Keratinocyte (primary cell): Measurements from ENCODE around the gene CSTA. TPM values are rescaled to one million over a fixed set of nuclear protein-coding genes. Genes with fewer than 3 reads are reported as not detected.

ENCODE experiments used
- DNase-seq: peaks from one replicate; pipeline ENCODE4 v3.0.0-alpha.2; 2011; ENCODE audit warnings: low read depth, missing footprints, low spot score
- FAIRE-seq: peaks from 2 replicates; lab custom pipeline; 2011; peaks lifted over from hg19 to GRCh38; lab: Jason Lieb, UNC
- H2AFZ ChIP-seq: 2 replicates; pipeline ENCODE4 v1.6.0; 2012; ENCODE audit warnings: low read length, control low read depth, inconsistent platforms; ENCODE audit not compliant: control insufficient read depth
- H3K27ac ChIP-seq: 2 replicates; pipeline ENCODE4 v1.5.1; 2011; ENCODE audit warnings: low read length; ENCODE audit not compliant: control insufficient read depth, insufficient read depth
- H3K27me3 ChIP-seq: 3 replicates; pipeline ENCODE4 v1.6.0; 2011; ENCODE audit warnings: low read length; ENCODE audit not compliant: control insufficient read depth, insufficient read depth; ENCODE audit errors: extremely low read depth
- H3K36me3 ChIP-seq, 2 experiments: 2 replicates in 1 of 2; 3 replicates in 1 of 2; pipeline ENCODE4 v1.5.1; 2011; ENCODE audit warnings: low read length in 2 of 2, mild to moderate bottlenecking in 1 of 2; ENCODE audit not compliant: control insufficient read depth in 2 of 2, insufficient read depth in 2 of 2; ENCODE audit errors: extremely low read depth in 1 of 2
- H3K4me1 ChIP-seq: 3 replicates; pipeline ENCODE4 v1.5.1; 2011; ENCODE audit warnings: low read length; ENCODE audit not compliant: control insufficient read depth, insufficient read depth; ENCODE audit errors: extremely low read depth
- H3K4me2 ChIP-seq: 3 replicates; pipeline ENCODE4 v1.6.0; 2011; ENCODE audit warnings: low read depth, low read length; ENCODE audit not compliant: control insufficient read depth, insufficient read depth; ENCODE audit errors: extremely low read depth
- H3K4me3 ChIP-seq, 3 experiments: fragments of 200-600 bp in 1 of 3; sonication (generic) in 1 of 3; 2 replicates in 2 of 3; 3 replicates in 1 of 3; pipeline ENCODE4 v1.5.1; 2011 to 2016; ENCODE audit warnings: low read length in 3 of 3, mild to moderate bottlenecking in 3 of 3, control low read depth in 2 of 3, inconsistent platforms in 1 of 3, low read depth in 1 of 3, mixed read lengths in 1 of 3, mixed run types in 1 of 3, moderate library complexity in 1 of 3; ENCODE audit not compliant: control insufficient read depth in 2 of 3, insufficient read depth in 2 of 3; ENCODE audit errors: extremely low read depth in 1 of 3
- H3K79me2 ChIP-seq: 2 replicates; pipeline ENCODE4 v1.6.0; 2012; ENCODE audit warnings: low read length; ENCODE audit not compliant: control insufficient read depth, insufficient read depth
- H3K9ac ChIP-seq: 3 replicates; pipeline ENCODE4 v1.6.0; 2011; ENCODE audit warnings: low read length; ENCODE audit not compliant: control insufficient read depth, insufficient read depth; ENCODE audit errors: extremely low read depth
- H3K9me1 ChIP-seq: 3 replicates; pipeline ENCODE4 v1.6.0; 2011; ENCODE audit warnings: low read length; ENCODE audit not compliant: control insufficient read depth, insufficient read depth; ENCODE audit errors: extremely low read depth
- H3K9me3 ChIP-seq: 2 replicates; pipeline ENCODE4 v1.5.1; 2012; ENCODE audit warnings: low read depth, low read length; ENCODE audit not compliant: control insufficient read depth
- H4K20me1 ChIP-seq: 3 replicates; pipeline ENCODE4 v1.6.0; 2011; ENCODE audit warnings: low read length; ENCODE audit not compliant: control insufficient read depth, insufficient read depth; ENCODE audit errors: extremely low read depth
- CTCF ChIP-seq, 3 experiments: IDR thresholded peaks in 1 of 3; conservative IDR thresholded peaks in 1 of 3; optimal IDR thresholded peaks in 1 of 3; 2 replicates in 2 of 3; 3 replicates in 1 of 3; pipeline versions ENCODE3 to v1.5.1; 2011; ENCODE audit warnings: low read length in 3 of 3, mild to moderate bottlenecking in 3 of 3, moderate library complexity in 2 of 3, control low read depth in 1 of 3, inconsistent platforms in 1 of 3; ENCODE audit not compliant: insufficient read depth in 2 of 3; ENCODE audit errors: extremely low read depth in 1 of 3
- EZH2 ChIP-seq: IDR thresholded peaks from one replicate; pipeline ENCODE4 v1.6.1; 2012; ENCODE audit warnings: inconsistent platforms, mild to moderate bottlenecking, low read length, moderate library complexity
- dilution Hi-C: fragments of 300-500 bp; cut with MboI; formaldehyde crosslinking; loops from one replicate; pipeline ENCODE4 v1.7.0; 2020; ENCODE audit warnings: low sequenced_read_pairs; ENCODE audit not compliant: extremely low pct_ligation_motif_present
- polyA minus RNA-seq, 3 experiments: library from RNA; depleted of rRNA, polyadenylated mRNA; stranded (reverse); fragments of >200 nt; gene quantifications; 1 replicate in 1 of 3; 2 replicates in 1 of 3; 3 replicates in 1 of 3; pipeline ENCODE4 v1.2.3, GENCODE V29; 2011
- polyA plus RNA-seq, 5 experiments: library from polyadenylated mRNA; depleted of rRNA in 3 of 5; stranded (reverse) in 3 of 5; stranded (forward) in 1 of 5; unstranded in 1 of 5; fragments of >200 nt; gene quantifications; 1 replicate in 1 of 5; 2 replicates in 3 of 5; 3 replicates in 1 of 5; pipeline versions ENCODE4 v1.2.1 to v1.2.3, GENCODE V29; 2011 to 2012; ENCODE audit warnings: missing spikeins in 2 of 5, low read depth in 1 of 5, low replicate concordance in 1 of 5

The CSTA gene
- polyA plus RNA-seq (649 to 1,138 TPM (median 1,068 TPM) in 3 replicates), polyA minus RNA-seq (3.0 to 75.4 TPM (median 41.6 TPM) in 3 replicates)
- polyA plus RNA-seq (2011; ENCODE audit: low read depth), result 3,044 TPM
- polyA plus RNA-seq (2011; cell fraction: cytosol; rRNA removed), result 853 and 2,031 TPM in 2 replicates
- polyA plus RNA-seq (2011; cell fraction: nucleus; rRNA removed), result 307 and 498 TPM in 2 replicates
- 803 and 3,003 TPM in 2 replicates for polyA plus RNA-seq (2012; ENCODE audit: low replicate concordance)
- polyA minus RNA-seq (2011; cell fraction: cytosol; rRNA and poly(A)+ RNA removed), result 77.3 TPM
- 21.0 and 28.1 TPM in 2 replicates for polyA minus RNA-seq (2011; cell fraction: nucleus; rRNA and poly(A)+ RNA removed)

- peak within 1 kb of the TSS; percentile 84 for H3K4me2 ChIP-seq
- no peaks in the 10 kb centered on the region for H3K9me1 ChIP-seq
- H3K36me3 ChIP-seq, result peaks cover 0 to 7% of the 10 kb centered on the region in 2 experiments
- no peaks in the 10 kb centered on the region for H3K27me3 ChIP-seq
- peak within 1 kb of the TSS; percentile 89 for H3K27ac ChIP-seq
- peak within 1 kb of the TSS; percentile 46 to 93 (median 60) for H3K4me3 ChIP-seq
- peaks cover 15% of the 10 kb centered on the region for H3K4me1 ChIP-seq
- H4K20me1 ChIP-seq, result no peaks in the 10 kb centered on the region
- peak; percentile 97 for FAIRE-seq
- H3K9me3 ChIP-seq, result no peaks in the 10 kb centered on the region
- dilution Hi-C loops, result no loop called here
- peak within 1 kb of the TSS; percentile 35 for H2AFZ ChIP-seq
- peak; percentile 99 for DNase-seq
- peaks cover 29% of the 10 kb centered on the region for H3K79me2 ChIP-seq
- no peak for TF ChIP-seq EZH2
- TF ChIP-seq CTCF (optimal IDR thresholded peaks at IDR 0.05 in 1 of 3, IDR thresholded peaks at IDR 0.05 in 1 of 3, conservative IDR thresholded peaks at IDR 0.05 in 1 of 3; ENCODE audit: extremely low read depth in 1 of 3, insufficient read depth in 2 of 3, low read length in 3 of 3), result no peak
- H3K9ac ChIP-seq, result peak within 1 kb of the TSS; percentile 76
These were observed at the start of gene CSTA for GRCh38 chr3:122324871-122325323. TSS of gene CSTA (plus strand) at chr3:122325248. CDS start at chr3:122325293, 45 bp downstream.

GRCh38 chr3:122281891-122282290 is 43.2 kb upstream of the CSTA start:
- FAIRE-seq (no peak), DNase-seq (no peak)
- Histone ChIP-seq H3K4me2 (no peak overlapping the region), H3K4me1 (no peaks in the 10 kb centered on the region), H3K4me3 (no peak overlapping the region), H3K27ac (no peak overlapping the region), H2AFZ (no peak overlapping the region), H4K20me1 (no peaks in the 10 kb centered on the region), H3K9me3 (no peaks in the 10 kb centered on the region), H3K79me2 (no peaks in the 10 kb centered on the region), H3K9ac (no peak overlapping the region), H3K36me3 (no peaks in the 10 kb centered on the region), H3K9me1 (no peaks in the 10 kb centered on the region), H3K27me3 (peaks cover 5% of the 10 kb centered on the region)
- TF ChIP-seq CTCF (optimal IDR thresholded peaks at IDR 0.05 in 1 of 3, IDR thresholded peaks at IDR 0.05 in 1 of 3, conservative IDR thresholded peaks at IDR 0.05 in 1 of 3; ENCODE audit: extremely low read depth in 1 of 3, insufficient read depth in 2 of 3, low read length in 3 of 3) (no peak), EZH2 (no peak)
- dilution Hi-C loops, result no loop called here
